B cell (primary cell): ENCODE results near the gene MALL.
"Not testable (repeated sequence)": the region's sequence is repeated elsewhere in the genome, so short reads cannot be mapped to it uniquely, and the experiment has no call there.

Experiments
- EZH2 ChIP-seq: IDR thresholded peaks from 2 replicates; pipeline ENCODE4 v1.6.1; 2012; ENCODE audit warnings: borderline replicate concordance, low read depth, mild to moderate bottlenecking, moderate library complexity, low read length; ENCODE audit not compliant: insufficient read depth, poor library complexity, severe bottlenecking
- TF ChIP-seq, protein P1 (sequence below): fragments of 200-600 bp; IDR thresholded peaks from one replicate; pipeline ENCODE4 v1.8.0; 2022; ENCODE audit warnings: antibody characterized with exemption, mild to moderate bottlenecking

DNA sequence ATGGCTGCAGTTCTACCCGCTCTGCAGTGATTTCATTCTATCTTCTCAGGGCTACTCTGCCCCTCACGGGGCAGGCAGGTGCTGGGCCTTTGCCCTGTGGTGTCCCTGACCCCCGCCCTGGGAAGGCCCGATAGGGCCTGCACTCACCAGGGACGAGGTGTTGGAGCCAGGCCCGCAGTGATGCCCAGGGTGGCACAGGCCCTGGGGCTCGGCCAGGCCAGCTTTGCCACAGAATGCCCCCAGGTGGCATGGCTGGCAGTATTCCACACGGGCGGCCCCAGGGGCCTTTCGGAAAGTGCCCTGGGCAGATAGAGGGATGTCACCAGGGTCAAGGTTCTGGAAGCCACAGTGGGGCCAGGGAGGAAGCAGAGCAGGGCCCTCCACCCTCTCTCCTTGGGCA, 80.7 kb downstream of the MALL start:
- TF ChIP-seq, protein P1, sequence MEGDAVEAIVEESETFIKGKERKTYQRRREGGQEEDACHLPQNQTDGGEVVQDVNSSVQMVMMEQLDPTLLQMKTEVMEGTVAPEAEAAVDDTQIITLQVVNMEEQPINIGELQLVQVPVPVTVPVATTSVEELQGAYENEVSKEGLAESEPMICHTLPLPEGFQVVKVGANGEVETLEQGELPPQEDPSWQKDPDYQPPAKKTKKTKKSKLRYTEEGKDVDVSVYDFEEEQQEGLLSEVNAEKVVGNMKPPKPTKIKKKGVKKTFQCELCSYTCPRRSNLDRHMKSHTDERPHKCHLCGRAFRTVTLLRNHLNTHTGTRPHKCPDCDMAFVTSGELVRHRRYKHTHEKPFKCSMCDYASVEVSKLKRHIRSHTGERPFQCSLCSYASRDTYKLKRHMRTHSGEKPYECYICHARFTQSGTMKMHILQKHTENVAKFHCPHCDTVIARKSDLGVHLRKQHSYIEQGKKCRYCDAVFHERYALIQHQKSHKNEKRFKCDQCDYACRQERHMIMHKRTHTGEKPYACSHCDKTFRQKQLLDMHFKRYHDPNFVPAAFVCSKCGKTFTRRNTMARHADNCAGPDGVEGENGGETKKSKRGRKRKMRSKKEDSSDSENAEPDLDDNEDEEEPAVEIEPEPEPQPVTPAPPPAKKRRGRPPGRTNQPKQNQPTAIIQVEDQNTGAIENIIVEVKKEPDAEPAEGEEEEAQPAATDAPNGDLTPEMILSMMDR = not testable (repeated sequence)
- TF ChIP-seq EZH2 = not testable (repeated sequence)
